Right atrium auricular region (tissue), 2 donors: ENCODE results near the gene ST6GAL1. TPM values are rescaled to one million over a fixed set of nuclear protein-coding genes. Genes with fewer than 3 reads are reported as not detected.

Experiments
- DNase-seq: peaks from one replicate; pipeline ENCODE4 v3.0.0-alpha.2; 2019; ENCODE audit warnings: low spot score
- H3K27ac ChIP-seq, 2 donors: fragments of 200-600 bp; sonication (generic); 1 replicate in 1 of 2; 2 replicates in 1 of 2; pipeline ENCODE4 v1.5.1; 2016 to 2019
- H3K27me3 ChIP-seq, 2 donors: fragments of 200-600 bp; sonication (generic); one replicate each; pipeline versions ENCODE4 v1.5.1 to v1.6.0; 2017 to 2019
- H3K36me3 ChIP-seq: fragments of 200-600 bp; sonication (generic); one replicate; pipeline ENCODE4 v1.5.1; 2016
- H3K4me1 ChIP-seq, 2 donors: fragments of 200-600 bp; sonication (generic); one replicate each; pipeline versions ENCODE4 v1.5.1 to v1.6.0; 2017 to 2019
- H3K4me3 ChIP-seq, 2 donors: fragments of 200-600 bp; sonication (generic); 1 replicate in 1 of 2; 2 replicates in 1 of 2; pipeline ENCODE4 v1.5.1; 2017 to 2019; ENCODE audit warnings: mild to moderate bottlenecking in 1 of 2, moderate library complexity in 1 of 2
- H3K9me3 ChIP-seq, 2 donors: fragments of 200-600 bp; sonication (generic); one replicate each; pipeline ENCODE4 v1.5.1; 2019
- CTCF ChIP-seq, 2 donors: fragments of 200-600 bp; sonication (generic); IDR thresholded peaks; one replicate each; pipeline ENCODE4 v1.5.1; 2019; ENCODE audit warnings: antibody characterized with exemption in 2 of 2
- total RNA-seq, 2 donors: library from RNA; depleted of rRNA; stranded (reverse); fragments of >200 nt; gene quantifications; one replicate each; pipeline ENCODE4 v1.1.0, GENCODE V29; 2016

The ST6GAL1 gene
- total RNA-seq, 2 donors from 2014 or later = 55.1 to 94.3 TPM

- H3K27me3 ChIP-seq = no peaks in the 10 kb centered on the region
- no peak overlapping the region for H3K27ac ChIP-seq
- H3K4me1 ChIP-seq = peaks cover 0 to 8% of the 10 kb centered on the region in 2 donors
- peaks cover 0 to 15% of the 10 kb centered on the region in 2 donors for H3K9me3 ChIP-seq
- peaks cover 3% of the 10 kb centered on the region for H3K36me3 ChIP-seq
- no peak for TF ChIP-seq CTCF (IDR thresholded peaks at IDR 0.05)
- no peak overlapping the region for H3K4me3 ChIP-seq
- DNase-seq = no peak
Observed at GRCh38 chr3:187082758-187083375, 152.5 kb downstream of the ST6GAL1 start.

GRCh38 chr3:187084126-187084525 is 153.8 kb downstream of the ST6GAL1 start:
- Histone ChIP-seq H3K36me3 (no peaks in the 10 kb centered on the region), H3K27ac (no peak overlapping the region), H3K9me3 (peaks cover 0 to 28% of the 10 kb centered on the region in 2 donors), H3K4me1 (peaks cover 0 to 8% of the 10 kb centered on the region in 2 donors), H3K4me3 (no peak overlapping the region), H3K27me3 (no peaks in the 10 kb centered on the region)
- no peak for DNase-seq
- TF ChIP-seq CTCF (IDR thresholded peaks at IDR 0.05) = no peak

DNA sequence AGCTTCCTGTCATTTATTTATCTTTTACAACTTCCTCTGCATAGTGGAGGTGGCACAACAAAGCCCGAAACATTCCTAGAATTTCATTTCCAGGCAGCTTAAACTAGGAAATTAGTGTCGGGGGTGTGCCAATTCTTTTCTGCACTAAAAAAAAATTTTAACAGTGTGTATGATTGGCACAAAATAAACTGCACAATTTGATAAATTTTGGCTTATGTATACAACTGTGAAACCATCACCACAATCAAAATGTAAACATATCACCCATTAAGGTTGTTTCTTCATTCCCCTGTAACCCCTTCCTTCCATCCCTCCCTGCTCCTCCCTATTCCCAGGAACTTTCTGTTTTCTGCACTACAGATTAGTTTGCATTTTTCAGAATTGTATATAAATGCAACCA is 154.3 kb downstream of the ST6GAL1 start:
- Histone ChIP-seq H3K27ac (no peak overlapping the region), H3K4me3 (no peak overlapping the region), H3K9me3 (peaks cover 0 to 32% of the 10 kb centered on the region in 2 donors), H3K27me3 (no peaks in the 10 kb centered on the region), H3K4me1 (peaks cover 0 to 8% of the 10 kb centered on the region in 2 donors), H3K36me3 (no peaks in the 10 kb centered on the region)
- DNase-seq = no peak
- TF ChIP-seq CTCF (IDR thresholded peaks at IDR 0.05) = no peak

DNA sequence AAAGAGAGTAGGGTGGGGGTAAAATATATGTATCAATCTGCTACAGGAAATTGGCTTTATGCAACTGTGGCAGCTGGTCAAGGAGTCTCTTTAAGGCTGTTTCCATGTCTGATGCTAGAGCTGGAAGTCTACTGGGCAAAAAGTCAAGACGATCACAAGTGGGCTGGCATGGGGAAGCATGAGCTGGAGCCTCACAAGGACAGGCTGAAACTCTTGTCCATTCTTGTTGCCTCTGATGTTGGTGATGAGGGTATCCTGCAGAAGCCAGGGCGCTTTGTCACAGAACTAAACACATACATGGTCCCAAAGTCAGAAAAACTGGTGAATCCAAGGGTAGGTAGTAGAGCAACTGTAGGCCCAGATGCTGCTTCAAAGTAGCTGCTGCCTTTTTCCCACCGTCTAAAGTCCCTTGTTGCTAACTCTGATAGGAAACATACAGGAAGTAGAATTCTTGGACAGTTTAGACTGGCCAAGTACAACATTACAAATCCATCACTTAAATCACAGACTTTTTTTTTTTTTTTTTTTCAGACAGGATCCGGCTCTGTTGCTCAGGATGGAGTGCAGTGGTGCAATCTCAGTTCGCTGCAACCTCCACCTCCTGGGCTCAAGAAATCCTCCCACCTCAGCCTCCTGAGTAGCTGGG is 154.8 kb downstream of the ST6GAL1 start:
- Histone ChIP-seq H3K9me3 (peaks cover 0 to 32% of the 10 kb centered on the region in 2 donors), H3K27ac (no peak overlapping the region), H3K4me3 (no peak overlapping the region), H3K27me3 (no peaks in the 10 kb centered on the region), H3K4me1 (peaks cover 0 to 8% of the 10 kb centered on the region in 2 donors), H3K36me3 (no peaks in the 10 kb centered on the region)
- no peak for DNase-seq
- no peak for TF ChIP-seq CTCF (IDR thresholded peaks at IDR 0.05)

DNA sequence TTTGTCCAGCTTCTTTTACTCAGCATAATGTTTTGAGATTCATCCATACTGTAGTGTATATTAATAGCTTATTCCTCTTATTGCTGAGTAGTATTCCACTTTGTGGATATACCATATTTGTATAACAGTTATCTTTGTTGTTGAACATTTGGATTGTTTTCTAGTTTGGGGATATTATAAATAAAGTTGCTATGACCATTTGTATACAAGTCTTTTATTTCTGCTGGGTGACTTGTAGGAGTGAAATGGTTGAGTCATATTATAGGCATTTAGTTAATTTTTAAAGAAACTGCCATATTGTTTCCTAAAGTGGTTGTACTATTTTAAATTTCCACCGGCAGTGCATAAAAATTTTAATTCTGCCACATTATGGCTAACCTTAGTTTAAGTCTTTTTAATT is 155.6 kb downstream of the ST6GAL1 start:
- H3K4me1 ChIP-seq = peaks cover 0 to 8% of the 10 kb centered on the region in 2 donors
- H3K27ac ChIP-seq = no peak overlapping the region
- no peaks in the 10 kb centered on the region for H3K27me3 ChIP-seq
- H3K36me3 ChIP-seq = no peaks in the 10 kb centered on the region
- H3K4me3 ChIP-seq = no peak overlapping the region
- H3K9me3 ChIP-seq = peaks cover 0 to 32% of the 10 kb centered on the region in 2 donors
- TF ChIP-seq CTCF (IDR thresholded peaks at IDR 0.05) = no peak
- no peak for DNase-seq
